Activated CD4-positive, alpha-beta T cell treated with anti-CD3 and anti-CD28 coated beads, Interleukin-2, amount 50 U/mL, for 16 hours (primary cell): ENCODE results near the gene DIRAS2.

ENCODE experiments used
- DNase-seq: peaks from one replicate; pipeline ENCODE4 v3.0.0-alpha.2; 2020

Gene DIRAS2

DNA sequence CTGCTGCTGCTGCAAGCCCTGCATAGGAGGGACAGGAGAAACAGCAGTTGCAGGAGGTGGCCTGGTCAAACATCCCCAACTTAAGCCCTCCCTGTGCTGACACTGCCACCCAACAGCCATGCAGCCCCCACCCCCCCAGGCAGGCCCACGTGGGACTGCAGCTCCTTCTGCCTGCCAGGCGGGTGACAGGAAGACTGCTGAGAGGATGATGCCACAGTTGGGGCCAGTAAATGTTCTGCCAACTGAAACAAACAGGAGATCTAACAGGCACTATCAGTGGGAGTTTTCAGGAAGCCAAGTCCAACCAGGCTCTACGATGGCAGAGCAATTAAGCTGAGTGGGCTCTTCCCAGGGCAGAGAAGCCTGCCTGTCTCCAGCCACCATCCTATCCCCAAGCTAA is 31.1 kb downstream of the DIRAS2 start:
- DNase-seq, result no peak

DNA sequence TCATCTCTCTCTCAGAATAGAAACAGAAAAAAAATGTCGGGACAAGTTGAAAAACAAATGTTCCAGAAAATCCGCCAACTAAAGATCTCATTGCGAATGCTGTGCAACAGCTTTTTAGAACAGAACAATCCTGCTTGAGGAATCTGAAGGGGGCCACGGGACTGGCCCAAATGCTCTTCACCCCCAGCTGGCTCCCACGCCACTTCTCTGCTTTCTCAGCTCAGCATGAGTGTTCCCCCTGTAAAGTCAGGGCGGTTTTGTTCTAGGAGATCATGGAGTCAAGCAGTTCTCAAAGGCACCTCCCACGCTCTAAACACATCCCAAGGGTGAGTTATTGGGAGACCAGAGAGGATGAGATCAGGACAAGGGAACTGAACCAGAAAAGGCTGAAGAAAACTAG is 31.5 kb downstream of the DIRAS2 start:
- DNase-seq, result no peak

DNA sequence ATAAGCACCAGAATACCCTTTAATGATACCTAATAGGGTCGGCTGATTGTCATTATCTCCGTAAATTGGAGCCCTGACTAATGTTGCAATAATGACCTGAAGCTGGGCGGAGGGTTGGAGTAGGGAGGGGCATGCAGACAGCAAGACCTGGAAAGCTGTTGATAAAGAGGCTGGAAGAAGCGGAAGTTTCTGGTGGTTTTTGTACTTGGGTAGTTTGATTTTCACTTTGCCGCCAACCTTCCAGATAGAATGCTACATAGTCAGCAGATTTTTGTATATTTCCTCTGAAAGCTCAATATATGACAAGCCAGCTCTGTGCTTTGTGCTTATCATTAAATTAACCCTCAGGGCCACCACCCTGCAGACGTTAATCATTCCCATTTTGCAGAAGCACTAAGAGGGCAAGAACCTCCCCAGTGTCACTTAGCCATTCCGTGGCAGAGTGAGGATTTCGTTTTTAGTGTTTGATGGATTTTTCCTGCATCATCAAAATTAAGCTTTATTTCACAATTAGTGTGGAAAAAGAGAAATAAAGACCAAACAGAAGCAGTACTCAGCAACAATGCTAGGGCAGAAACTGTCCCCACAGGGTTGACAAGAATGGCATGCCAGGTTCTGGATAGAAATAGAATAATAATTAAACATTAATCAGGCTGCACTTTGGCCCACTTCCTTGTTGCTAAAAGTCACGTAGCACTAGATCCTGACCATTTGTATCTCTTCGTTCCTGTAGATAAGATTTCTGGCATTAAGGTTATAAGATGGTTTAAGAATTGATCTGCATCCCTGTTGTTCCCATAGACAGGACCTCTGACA is 34.7 kb downstream of the DIRAS2 start:
- DNase-seq, result no peak

DNA sequence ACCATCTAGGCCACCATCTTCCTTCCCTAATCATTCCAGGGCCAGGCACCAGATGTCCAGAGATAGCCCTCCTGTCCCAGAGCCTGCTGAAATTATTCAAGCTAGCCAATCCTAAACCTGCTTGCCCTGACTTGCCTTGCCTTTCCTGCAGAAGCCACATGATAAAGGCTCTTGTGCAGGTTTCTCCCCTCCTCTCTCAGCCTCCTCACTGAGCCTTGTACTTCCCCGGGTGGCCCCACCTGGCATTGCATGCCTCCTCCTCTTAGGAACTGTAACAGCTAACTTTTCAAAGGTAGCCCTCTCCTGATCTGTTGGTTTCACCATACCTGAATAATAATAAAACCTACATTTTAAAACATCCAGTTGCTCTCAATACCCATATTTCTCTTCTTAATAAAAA is 42.6 kb downstream of the DIRAS2 start:
- no peak for DNase-seq

GRCh38 chr9:90598191-90598590 is 44.4 kb downstream of the DIRAS2 start:
- DNase-seq, result no peak

DNA sequence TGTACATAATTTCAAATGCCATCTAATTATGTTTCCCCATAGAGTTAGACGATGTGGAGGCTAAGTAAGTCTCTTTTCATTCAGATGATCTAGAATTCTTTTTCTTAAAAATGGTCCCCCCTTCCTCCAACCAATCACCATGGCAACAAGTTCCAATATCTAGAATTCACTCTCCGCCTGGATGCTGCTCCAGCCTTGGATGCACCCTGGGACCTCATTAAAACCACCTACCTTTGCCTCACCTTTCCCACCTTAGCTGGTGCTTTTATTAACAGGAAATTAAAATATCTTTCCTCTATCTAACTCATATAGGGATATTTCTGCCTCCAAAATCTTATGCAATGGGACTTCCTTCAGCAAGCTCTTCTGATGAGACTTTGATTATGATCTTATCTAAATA is 49.0 kb downstream of the DIRAS2 start:
- no peak for DNase-seq

GRCh38 chr9:90580576-90580975 is 62.0 kb downstream of the DIRAS2 start:
- no peak for DNase-seq

- DNase-seq, result no peak
Measured at GRCh38 chr9:90579181-90579580, 63.4 kb downstream of the DIRAS2 start.

DNA sequence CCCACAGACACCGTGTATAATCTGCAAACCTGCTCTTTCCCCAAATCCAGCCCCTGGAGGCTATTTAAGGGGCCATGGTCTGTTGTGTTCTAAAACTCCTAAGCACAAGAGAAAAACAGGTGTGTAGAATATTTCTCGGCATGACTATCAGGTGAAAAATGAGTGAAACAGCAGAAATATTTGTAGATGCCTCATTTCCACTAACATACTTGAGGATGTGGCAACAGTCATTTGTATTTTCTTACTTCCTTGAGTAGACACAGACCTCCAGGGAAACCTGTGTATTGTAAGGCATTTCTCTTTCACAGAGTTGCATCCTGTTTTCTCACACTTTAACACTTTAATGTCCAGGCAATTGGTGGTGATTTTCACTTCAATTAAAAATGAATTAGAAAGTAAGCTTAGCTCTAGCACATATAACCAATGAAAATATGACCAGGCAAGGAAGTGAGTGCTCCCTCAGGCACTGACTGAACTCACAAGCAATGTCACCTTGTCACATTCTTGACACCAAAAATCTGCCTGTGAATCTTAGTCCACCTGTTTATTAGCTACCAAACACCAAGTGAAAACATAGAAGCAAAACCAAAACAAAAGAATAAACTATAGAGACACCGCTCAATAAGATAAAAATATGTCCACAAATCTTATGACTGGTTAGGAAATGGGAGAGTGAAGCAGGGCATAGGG is 64.4 kb downstream of the DIRAS2 start:
- no peak for DNase-seq

DNA sequence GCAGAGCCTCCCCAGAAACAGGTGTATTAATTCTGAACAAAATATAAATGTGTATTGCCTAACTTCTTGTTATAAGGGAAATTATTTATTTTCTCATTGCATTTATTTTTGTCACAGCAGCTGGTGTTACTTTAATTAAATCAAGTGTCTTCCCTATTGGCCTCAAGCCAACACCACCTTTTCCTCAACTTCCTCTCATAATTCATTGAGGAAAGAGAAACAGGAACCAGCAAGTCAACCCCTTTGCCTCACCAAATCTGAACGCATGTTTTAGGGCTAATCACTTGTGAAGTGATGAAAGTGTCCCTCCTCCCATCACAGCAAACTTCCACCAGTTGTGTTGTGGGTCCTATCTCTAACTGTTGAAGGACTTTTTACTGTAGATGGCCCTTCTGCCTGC is 73.1 kb downstream of the DIRAS2 start:
- no peak for DNase-seq

- DNase-seq, result no peak
Measured at GRCh38 chr9:90568667-90569066, 74.0 kb downstream of the DIRAS2 start.

- no peak for DNase-seq
Measured at GRCh38 chr9:90562229-90562628, 80.4 kb downstream of the DIRAS2 start.
